Activated T-helper 17 cell treated with anti-CD3 and anti-CD28 coated beads, Interleukin-2, amount 50 U/mL, for 72 hours (primary cell): Measurements from ENCODE around the gene TGM3. TPM values are rescaled to one million over a fixed set of nuclear protein-coding genes. Genes with fewer than 3 reads are reported as not detected.
"Not testable (repeated sequence)": the region's sequence is repeated elsewhere in the genome, so short reads cannot be mapped to it uniquely, and the experiment has no call there.

ENCODE experiments used
- ATAC-seq: fragments of 150-1000 bp; cut with Tn5 transposase; replicated peaks from 2 replicates; pipeline ENCODE4 v1.10.0; 2021; ENCODE audit warnings: mild to moderate bottlenecking, moderate library complexity
- H3K27ac Mint-ChIP-seq: one replicate; pipeline ENCODE4 v1.8.0; 2022; ENCODE audit warnings: mixed read lengths
- H3K27me3 Mint-ChIP-seq: one replicate; pipeline ENCODE4 v1.8.0; 2022; ENCODE audit warnings: mixed read lengths
- H3K36me3 Mint-ChIP-seq: one replicate; pipeline ENCODE4 v1.8.0; 2022; ENCODE audit warnings: low read depth, mild to moderate bottlenecking, mixed read lengths
- H3K4me1 Mint-ChIP-seq: one replicate; pipeline ENCODE4 v1.8.0; 2022; ENCODE audit warnings: mixed read lengths
- H3K4me3 Mint-ChIP-seq: one replicate; pipeline ENCODE4 v1.8.0; 2022; ENCODE audit warnings: mild to moderate bottlenecking, mixed read lengths
- H3K9me3 Mint-ChIP-seq: one replicate; pipeline ENCODE4 v1.8.0; 2022; ENCODE audit warnings: mixed read lengths
- total RNA-seq, 2 donors: library from RNA; stranded (reverse); gene quantifications; one replicate each; pipeline ENCODE4 v1.2.3, GENCODE V29; 2022

The TGM3 gene, protein sequence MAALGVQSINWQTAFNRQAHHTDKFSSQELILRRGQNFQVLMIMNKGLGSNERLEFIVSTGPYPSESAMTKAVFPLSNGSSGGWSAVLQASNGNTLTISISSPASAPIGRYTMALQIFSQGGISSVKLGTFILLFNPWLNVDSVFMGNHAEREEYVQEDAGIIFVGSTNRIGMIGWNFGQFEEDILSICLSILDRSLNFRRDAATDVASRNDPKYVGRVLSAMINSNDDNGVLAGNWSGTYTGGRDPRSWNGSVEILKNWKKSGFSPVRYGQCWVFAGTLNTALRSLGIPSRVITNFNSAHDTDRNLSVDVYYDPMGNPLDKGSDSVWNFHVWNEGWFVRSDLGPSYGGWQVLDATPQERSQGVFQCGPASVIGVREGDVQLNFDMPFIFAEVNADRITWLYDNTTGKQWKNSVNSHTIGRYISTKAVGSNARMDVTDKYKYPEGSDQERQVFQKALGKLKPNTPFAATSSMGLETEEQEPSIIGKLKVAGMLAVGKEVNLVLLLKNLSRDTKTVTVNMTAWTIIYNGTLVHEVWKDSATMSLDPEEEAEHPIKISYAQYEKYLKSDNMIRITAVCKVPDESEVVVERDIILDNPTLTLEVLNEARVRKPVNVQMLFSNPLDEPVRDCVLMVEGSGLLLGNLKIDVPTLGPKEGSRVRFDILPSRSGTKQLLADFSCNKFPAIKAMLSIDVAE
- total RNA-seq, result under 1 TPM in 1 of 2 donors, not detected in 1; 0.16 TPM

DNA sequence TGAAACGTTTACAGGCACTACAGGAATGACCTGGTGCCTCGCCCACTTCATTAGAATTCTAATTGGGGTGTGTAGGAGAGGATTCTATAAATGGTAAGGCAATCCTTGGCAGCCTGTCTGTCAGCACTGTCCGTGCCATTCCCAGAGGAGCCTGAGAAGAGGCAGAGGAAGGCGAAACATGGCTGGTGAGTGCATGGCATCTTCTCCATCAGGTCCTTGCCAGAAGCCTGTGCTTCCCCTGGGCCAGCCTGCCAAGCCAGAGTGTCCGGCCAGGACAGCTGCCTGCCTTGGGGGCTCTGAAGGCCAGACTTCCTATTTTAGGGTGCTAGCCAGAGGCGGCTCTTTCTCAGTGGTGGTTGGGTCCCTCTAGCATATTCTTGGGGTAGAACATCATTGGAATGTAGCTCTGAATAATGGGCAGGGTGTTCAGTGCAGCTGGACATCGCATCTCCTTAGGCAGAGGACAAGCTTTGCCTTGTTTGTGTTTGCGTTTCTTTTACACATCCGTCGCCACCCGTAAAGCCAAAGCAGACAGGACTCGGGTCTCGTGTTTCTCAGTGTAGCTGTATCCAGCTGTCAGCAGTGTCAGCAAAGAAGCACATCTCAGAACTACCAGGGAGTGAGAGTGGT is at the start of gene TGM3:
Gene TGM3, plus strand, starts transcription at position 116 of the 630 bp plus-strand sequence. Its CDS starts 63 bp downstream, at position 179.
- no peaks in the 10 kb centered on the region for H3K36me3 Mint-ChIP-seq
- H3K9me3 Mint-ChIP-seq, result no peaks in the 10 kb centered on the region
- H3K27me3 Mint-ChIP-seq, result peaks cover 5% of the 10 kb centered on the region
- ATAC-seq, result no peak
- H3K4me1 Mint-ChIP-seq, result no peaks in the 10 kb centered on the region
- H3K27ac Mint-ChIP-seq, result no peak within 1 kb of the TSS
- H3K4me3 Mint-ChIP-seq, result no peak within 1 kb of the TSS

DNA sequence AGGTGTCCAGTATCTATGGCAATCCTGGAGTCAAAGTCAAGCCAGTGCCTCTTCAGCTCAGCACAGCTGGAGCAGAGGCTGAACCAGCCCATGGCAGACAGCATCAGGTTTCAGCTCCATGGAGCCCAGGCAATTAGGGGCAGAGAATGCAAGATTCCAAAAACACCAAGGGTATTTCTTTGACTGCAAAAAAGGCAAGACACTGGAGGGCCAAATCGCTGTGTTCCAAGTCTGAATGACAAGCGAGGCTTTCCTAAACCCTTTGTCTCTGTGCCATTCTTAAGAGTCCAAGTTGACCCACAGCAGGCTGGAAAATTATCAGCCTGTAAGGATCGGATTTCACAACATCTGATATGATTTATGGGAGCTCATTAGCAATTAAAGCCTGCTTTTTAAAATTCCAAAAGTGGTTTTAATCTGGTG is 49.7 kb upstream of the TGM3 start:
- Mint-ChIP-seq H3K27ac (no peak overlapping the region), H3K4me3 (no peak overlapping the region), H3K9me3 (no peaks in the 10 kb centered on the region), H3K4me1 (no peaks in the 10 kb centered on the region), H3K36me3 (no peaks in the 10 kb centered on the region), H3K27me3 (peaks cover 3% of the 10 kb centered on the region)
- no peak for ATAC-seq

DNA sequence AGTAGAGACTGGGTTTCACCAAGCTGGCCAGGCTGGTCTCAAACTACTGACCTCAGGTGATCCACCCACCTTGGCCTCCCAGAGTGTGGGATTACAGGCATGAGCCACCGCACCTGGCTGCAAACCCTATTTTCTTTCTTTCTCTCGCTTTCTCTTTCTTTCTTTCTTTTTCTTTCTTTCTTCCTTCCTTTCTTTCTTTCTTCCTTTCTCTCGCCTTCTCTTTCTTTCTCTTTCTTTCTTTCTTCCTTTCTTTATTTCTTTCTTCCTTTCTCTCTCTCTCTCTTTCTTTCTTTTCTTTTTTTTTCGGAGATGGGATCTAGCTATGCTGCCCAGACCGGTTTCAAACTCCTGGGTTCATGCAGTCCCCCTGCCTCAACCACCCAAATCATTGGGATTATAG is 47.0 kb upstream of the TGM3 start:
- no peak for ATAC-seq
- no peaks in the 10 kb centered on the region for H3K4me1 Mint-ChIP-seq
- H3K36me3 Mint-ChIP-seq, result no peaks in the 10 kb centered on the region
- no peaks in the 10 kb centered on the region for H3K9me3 Mint-ChIP-seq
- H3K27ac Mint-ChIP-seq, result no peak overlapping the region
- H3K27me3 Mint-ChIP-seq, result no peaks in the 10 kb centered on the region
- H3K4me3 Mint-ChIP-seq, result no peak overlapping the region

DNA sequence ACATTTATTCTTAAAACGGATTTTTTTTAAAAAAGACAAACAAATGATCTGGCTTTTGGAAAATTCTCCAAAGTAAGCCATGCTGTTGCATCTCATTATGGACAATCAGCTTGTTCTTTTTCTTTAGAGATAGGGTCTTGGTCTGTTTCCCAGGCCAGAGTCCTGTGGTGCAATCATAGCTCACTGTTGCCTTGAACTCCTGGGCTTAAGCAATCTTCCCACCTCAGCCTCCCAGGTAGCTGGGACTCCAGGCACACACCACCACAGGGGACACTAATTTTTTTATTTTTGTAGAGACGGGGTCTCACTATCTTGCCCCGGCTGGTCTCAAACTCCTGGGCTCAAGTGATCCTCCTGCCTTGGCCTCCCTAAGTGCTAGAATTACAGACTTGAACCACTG is 45.9 kb upstream of the TGM3 start:
- no peaks in the 10 kb centered on the region for H3K9me3 Mint-ChIP-seq
- no peak overlapping the region for H3K27ac Mint-ChIP-seq
- no peaks in the 10 kb centered on the region for H3K36me3 Mint-ChIP-seq
- no peak for ATAC-seq
- H3K27me3 Mint-ChIP-seq, result peaks cover 1% of the 10 kb centered on the region
- H3K4me1 Mint-ChIP-seq, result no peaks in the 10 kb centered on the region
- H3K4me3 Mint-ChIP-seq, result no peak overlapping the region

DNA sequence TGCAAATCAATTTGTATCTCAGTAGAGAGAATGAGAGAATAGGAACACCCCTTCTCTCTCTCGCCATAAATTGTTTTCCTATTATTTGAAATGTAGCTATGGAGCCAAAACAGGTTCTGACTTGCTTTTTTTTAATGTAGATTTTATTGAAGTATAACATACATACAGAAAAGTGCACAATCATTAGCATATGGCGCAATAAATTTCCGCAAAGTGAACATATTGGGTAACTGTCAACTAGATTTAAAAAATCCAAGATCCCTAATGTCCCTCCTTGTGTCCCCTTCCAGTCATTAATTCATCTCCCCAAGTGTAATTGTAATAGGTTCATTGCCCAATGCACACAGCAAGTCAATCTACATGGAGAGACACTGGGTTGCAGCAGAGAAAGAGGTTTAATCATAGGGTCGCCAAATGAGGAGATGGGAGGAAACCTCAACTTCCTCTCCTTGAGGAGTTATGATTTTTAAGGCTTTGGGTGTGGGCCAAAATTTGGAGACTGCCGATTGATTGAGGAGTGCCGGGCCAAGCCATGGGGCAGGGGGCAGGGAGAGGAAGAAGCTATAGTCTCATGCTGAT is 43.3 kb upstream of the TGM3 start:
- Mint-ChIP-seq H3K4me3 (no peak overlapping the region), H3K9me3 (no peaks in the 10 kb centered on the region), H3K36me3 (no peaks in the 10 kb centered on the region), H3K27ac (no peak overlapping the region), H3K4me1 (no peaks in the 10 kb centered on the region), H3K27me3 (peaks cover 3% of the 10 kb centered on the region)
- no peak for ATAC-seq

DNA sequence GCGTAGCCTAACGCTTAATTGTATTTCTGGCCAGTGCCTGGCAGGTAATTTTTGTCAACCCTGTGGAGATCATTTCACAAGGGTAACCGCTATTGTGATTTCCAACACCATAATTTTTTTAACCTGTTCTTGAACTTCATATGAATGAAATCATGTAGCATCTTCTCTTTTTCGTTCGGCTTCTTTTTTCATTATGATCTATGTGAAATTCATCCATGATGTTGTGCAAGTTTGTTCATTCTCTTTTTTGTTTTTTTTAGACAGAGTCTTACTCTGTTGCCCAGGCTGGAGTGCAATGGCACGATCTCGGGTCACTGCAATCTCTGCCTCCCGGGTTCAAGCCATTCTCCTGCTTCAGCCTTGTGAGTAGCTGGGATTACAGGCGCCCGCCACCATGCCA is 42.5 kb upstream of the TGM3 start:
- H3K36me3 Mint-ChIP-seq, result no peaks in the 10 kb centered on the region
- H3K4me1 Mint-ChIP-seq, result no peaks in the 10 kb centered on the region
- peaks cover 7% of the 10 kb centered on the region for H3K27me3 Mint-ChIP-seq

DNA sequence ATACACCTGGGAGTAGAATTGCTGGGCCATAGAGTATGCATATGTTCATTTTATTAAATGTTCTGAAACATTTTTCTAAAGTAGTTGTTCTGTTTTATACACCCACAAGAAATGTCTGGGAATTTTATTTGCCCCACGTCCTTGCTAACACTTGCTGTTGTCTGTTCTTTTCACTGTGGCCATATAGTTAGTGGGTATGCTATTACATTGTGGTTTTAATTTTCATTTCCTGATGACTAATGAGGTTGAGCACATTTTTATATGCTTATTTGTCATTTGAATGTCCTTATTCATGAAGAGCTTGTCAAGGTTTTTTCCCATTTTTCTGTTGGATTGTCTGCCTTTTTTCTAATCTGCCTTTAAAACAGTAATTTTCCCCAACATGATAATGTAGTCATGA is 41.5 kb upstream of the TGM3 start:
- H3K9me3 Mint-ChIP-seq, result no peaks in the 10 kb centered on the region
- ATAC-seq, result no peak

More for the DNA sequence above, 42.5 kb upstream of the TGM3 start:
- H3K4me3 Mint-ChIP-seq, result no peak overlapping the region
- ATAC-seq, result no peak
- H3K9me3 Mint-ChIP-seq, result no peaks in the 10 kb centered on the region
- H3K27ac Mint-ChIP-seq, result no peak overlapping the region

DNA sequence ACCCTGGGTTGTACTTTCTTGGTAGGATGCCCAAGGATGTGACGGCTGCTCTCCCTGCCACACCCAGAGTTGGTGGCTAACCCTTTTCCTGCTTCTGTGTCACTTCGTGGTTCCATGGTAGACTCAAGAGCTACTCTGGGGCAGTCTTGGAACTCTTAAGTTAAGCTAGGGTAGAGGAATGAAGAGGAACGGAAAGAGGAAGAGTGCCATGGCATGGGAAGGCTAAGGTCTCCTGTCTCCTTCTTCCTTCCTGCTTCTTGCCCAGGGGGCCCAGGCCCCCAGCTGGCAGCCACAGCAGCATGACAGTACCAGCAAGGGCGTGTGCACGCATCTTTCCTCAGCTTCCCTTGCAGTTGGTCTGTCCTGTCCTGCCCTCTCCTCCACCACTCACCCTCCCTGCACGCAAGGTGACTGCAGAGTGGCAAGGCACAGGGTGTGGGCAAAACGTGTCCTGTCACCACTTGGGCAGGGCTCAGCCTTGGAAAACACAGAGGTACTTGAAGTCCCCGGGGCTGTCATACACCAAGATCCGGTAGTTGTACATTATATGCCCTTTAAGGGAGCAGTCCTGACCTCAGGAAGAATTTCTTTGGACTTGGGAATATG is 39.8 kb upstream of the TGM3 start:
- no peaks in the 10 kb centered on the region for H3K36me3 Mint-ChIP-seq
- no peak for ATAC-seq
- H3K4me3 Mint-ChIP-seq, result no peak overlapping the region
- no peaks in the 10 kb centered on the region for H3K9me3 Mint-ChIP-seq
- no peaks in the 10 kb centered on the region for H3K4me1 Mint-ChIP-seq
- H3K27me3 Mint-ChIP-seq, result peaks cover 11% of the 10 kb centered on the region
- H3K27ac Mint-ChIP-seq, result no peak overlapping the region

More for the DNA sequence above, 41.5 kb upstream of the TGM3 start:
- H3K27me3 Mint-ChIP-seq, result peaks cover 11% of the 10 kb centered on the region
- H3K27ac Mint-ChIP-seq, result no peak overlapping the region
- no peak overlapping the region for H3K4me3 Mint-ChIP-seq
- H3K4me1 Mint-ChIP-seq, result no peaks in the 10 kb centered on the region
- H3K36me3 Mint-ChIP-seq, result no peaks in the 10 kb centered on the region

DNA sequence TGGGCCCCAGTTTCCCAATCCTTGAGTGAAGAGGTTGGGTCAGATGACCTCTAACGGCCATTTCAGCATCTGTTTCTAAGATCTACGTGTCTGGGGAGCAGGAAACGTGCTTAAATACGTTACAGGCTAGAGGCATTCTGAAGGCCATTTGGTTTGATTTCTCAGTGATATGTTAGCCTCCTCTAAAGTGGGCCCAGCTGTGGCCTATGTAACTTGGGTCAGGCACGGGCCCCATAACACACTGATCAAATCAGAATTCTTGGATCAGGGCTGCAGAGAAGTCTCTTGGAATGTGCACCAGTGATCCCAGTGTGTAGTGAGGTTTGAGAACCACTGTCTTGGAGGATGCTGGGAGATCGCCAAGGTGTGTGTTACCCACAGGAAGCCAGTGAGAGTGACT is 36.1 kb upstream of the TGM3 start:
- Mint-ChIP-seq H3K27me3 (peaks cover 11% of the 10 kb centered on the region), H3K4me1 (no peaks in the 10 kb centered on the region), H3K27ac (no peak overlapping the region), H3K4me3 (no peak overlapping the region), H3K36me3 (no peaks in the 10 kb centered on the region), H3K9me3 (no peaks in the 10 kb centered on the region)
- no peak for ATAC-seq

DNA sequence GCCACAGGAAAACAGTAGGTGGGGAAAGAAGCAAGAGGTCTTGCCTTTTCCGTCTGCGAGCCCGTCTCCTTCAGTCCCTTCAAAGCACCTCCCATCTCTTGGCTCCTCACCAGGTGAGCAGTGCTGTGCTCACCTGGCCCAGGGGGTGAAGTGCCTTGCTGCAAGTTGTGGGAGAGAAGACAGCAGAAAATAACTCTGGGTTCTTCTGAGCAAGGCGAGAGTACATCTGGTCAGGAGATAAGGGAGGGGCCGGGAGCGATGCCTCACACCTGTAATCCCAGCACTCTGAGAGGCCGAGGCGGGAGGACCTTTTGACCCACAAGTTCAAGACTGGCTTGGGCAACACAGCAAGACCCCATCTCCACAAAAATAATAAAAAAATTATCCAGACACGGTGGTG is 35.6 kb upstream of the TGM3 start:
- peaks cover 7% of the 10 kb centered on the region for H3K27me3 Mint-ChIP-seq
- H3K4me1 Mint-ChIP-seq, result no peaks in the 10 kb centered on the region
- no peaks in the 10 kb centered on the region for H3K9me3 Mint-ChIP-seq
- no peak for ATAC-seq
- no peaks in the 10 kb centered on the region for H3K36me3 Mint-ChIP-seq
- H3K4me3 Mint-ChIP-seq, result no peak overlapping the region
- no peak overlapping the region for H3K27ac Mint-ChIP-seq

DNA sequence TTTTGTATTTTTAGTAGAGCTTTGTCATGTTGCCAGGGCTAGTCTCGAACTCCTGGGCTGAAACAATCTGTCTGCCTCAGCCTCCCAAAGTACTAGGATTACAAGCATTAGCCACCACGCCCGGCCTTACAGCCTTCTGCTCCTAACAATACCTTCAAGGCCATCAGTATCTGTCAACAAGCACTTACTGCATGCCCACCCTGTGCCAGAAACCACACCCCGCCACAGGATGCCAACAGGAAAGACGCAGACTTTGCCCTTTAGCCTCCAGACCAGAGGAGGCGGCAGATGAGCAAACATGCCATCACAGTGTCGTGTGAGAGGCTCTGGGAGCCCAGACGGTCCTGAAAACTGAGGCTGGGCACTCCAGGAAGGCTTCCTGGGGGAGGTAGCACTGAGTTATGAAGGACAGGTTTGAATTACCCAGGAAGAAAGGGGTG is 34.7 kb upstream of the TGM3 start:
- peaks cover 12% of the 10 kb centered on the region for H3K27me3 Mint-ChIP-seq
- H3K36me3 Mint-ChIP-seq, result no peaks in the 10 kb centered on the region
- H3K4me1 Mint-ChIP-seq, result peaks cover 5% of the 10 kb centered on the region
- H3K9me3 Mint-ChIP-seq, result no peaks in the 10 kb centered on the region
- H3K4me3 Mint-ChIP-seq, result no peak overlapping the region
- no peak for ATAC-seq
- H3K27ac Mint-ChIP-seq, result no peak overlapping the region

DNA sequence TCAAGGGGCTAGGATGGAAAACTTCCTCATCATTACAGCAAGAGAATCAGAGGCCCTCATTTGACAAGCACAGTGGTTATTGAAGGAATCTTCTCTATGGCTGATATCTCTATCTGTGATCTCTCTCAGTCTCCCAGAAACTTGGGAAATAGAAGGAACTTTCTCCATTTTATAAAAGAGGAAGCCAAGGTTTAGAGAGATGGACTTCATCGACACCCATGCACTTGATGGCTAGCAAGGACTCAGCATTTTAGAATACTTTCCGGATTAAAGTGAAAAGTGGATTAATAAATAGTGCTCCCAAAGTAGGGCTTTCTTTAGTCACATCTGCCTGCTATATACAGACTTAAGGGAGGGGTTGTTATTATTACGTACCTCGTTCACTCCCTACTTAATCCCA is 34.2 kb upstream of the TGM3 start:
- Mint-ChIP-seq H3K9me3 (no peaks in the 10 kb centered on the region), H3K27ac (no peak overlapping the region), H3K27me3 (peaks cover 12% of the 10 kb centered on the region), H3K4me1 (peaks cover 5% of the 10 kb centered on the region), H3K4me3 (no peak overlapping the region), H3K36me3 (no peaks in the 10 kb centered on the region)
- no peak for ATAC-seq

DNA sequence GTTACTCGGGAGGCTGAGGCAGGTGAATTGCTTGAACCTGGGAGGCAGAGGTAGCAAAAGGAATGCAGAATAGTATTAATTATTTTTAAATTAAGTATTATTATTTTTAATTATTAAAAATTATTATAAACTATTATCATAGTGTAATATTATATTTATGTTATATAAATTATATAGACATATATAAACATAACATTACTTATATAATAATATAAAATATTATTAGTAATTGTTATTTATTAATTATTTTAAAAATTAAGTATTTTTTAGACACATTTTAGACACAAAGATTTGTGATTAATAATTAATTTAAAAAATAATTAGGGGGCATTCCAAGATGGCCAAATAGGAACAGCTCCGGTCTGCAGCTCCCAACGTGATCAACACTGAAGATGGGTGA is 31.7 kb upstream of the TGM3 start:
- no peak for ATAC-seq
- Mint-ChIP-seq H3K9me3 (peaks cover 6% of the 10 kb centered on the region), H3K36me3 (no peaks in the 10 kb centered on the region), H3K4me1 (peaks cover 5% of the 10 kb centered on the region), H3K27ac (no peak overlapping the region), H3K4me3 (no peak overlapping the region), H3K27me3 (peaks cover 19% of the 10 kb centered on the region)

DNA sequence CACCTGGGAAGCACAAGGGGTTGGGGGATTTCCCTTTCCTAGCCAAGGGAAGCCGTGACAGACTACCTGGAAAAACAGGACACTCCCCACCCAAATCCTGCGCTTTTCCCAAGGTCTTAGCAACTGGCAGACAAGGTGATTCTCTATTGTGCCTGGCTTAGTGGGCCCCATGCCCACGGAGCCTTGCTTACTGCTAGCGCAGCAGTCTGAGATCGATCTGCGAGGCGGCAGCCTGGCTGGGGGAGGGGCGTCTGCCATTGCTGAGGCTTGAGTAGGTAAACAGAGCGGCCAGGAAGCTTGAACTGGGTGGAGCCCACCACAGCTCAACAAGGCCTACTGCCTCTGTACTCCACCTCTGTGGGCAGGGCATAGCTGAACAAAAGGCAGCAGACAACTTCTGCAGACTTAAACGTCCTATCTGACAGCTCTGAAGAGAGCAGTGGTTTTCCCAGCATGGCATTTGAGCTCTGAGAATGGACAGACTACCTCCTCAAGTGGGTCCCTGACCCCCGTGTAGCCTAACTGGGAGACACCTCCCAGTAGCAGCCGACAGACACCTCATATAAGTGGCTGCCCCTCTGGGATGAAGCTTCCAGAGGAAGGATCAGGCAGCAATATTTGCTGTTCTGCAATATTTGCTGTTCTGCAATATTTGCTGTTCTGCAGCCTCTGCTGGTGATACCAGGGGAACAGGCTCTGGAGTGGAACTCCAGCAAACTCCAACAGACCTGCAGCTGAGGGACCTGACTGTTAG is 31.0 kb upstream of the TGM3 start:
- not testable (repeated sequence) for H3K4me1 Mint-ChIP-seq, H3K27ac Mint-ChIP-seq, H3K36me3 Mint-ChIP-seq, ATAC-seq, H3K4me3 Mint-ChIP-seq, H3K9me3 Mint-ChIP-seq
- H3K27me3 Mint-ChIP-seq, result peaks cover 19% of the 10 kb centered on the region
